Liver (tissue), 9 donors: ENCODE data around the gene SLC27A3. TPM values are rescaled to one million over a fixed set of nuclear protein-coding genes. Genes with fewer than 3 reads are reported as not detected.

Source experiments
- DNase-seq: peaks from one replicate; pipeline ENCODE4 v3.0.0-alpha.2; 2017; ENCODE audit warnings: low spot score
- H3K27ac ChIP-seq, 2 donors: one replicate each; pipeline ENCODE4 v1.7.0; 2013; ENCODE audit warnings: inconsistent platforms in 2 of 2, low read length in 2 of 2, control low read depth in 1 of 2, low read depth in 1 of 2, mild to moderate bottlenecking in 1 of 2
- H3K27me3 ChIP-seq, 4 donors: one replicate each; pipeline versions ENCODE4 v1.6.1 to v1.7.0; 2013; ENCODE audit warnings: low read length in 3 of 4, inconsistent platforms in 1 of 4, mild to moderate bottlenecking in 1 of 4, moderate library complexity in 1 of 4; ENCODE audit not compliant: control insufficient read depth in 4 of 4, insufficient read depth in 4 of 4
- H3K36me3 ChIP-seq, 4 donors: one replicate each; pipeline versions ENCODE4 v1.6.1 to v1.7.0; 2013; ENCODE audit warnings: low read length in 3 of 4, mild to moderate bottlenecking in 3 of 4, low read depth in 1 of 4, moderate library complexity in 1 of 4; ENCODE audit not compliant: control insufficient read depth in 4 of 4, insufficient read depth in 3 of 4
- H3K4me1 ChIP-seq, 4 donors: one replicate each; pipeline versions ENCODE4 v1.6.1 to v1.7.0; 2013; ENCODE audit warnings: low read length in 3 of 4, mild to moderate bottlenecking in 3 of 4, moderate library complexity in 1 of 4; ENCODE audit not compliant: control insufficient read depth in 4 of 4, insufficient read depth in 4 of 4
- H3K4me3 ChIP-seq, 3 donors: one replicate each; pipeline versions ENCODE4 v1.6.1 to v1.7.0; 2013; ENCODE audit warnings: low read length in 3 of 3, control low read depth in 1 of 3, low read depth in 1 of 3, mild to moderate bottlenecking in 1 of 3
- H3K9ac ChIP-seq, 2 donors: one replicate each; pipeline ENCODE4 v1.7.0; 2013; ENCODE audit warnings: low read length in 2 of 2, mild to moderate bottlenecking in 2 of 2, moderate library complexity in 2 of 2, control low read depth in 1 of 2, low read depth in 1 of 2
- H3K9me3 ChIP-seq, 4 donors: one replicate each; pipeline versions ENCODE4 v1.6.1 to v1.7.0; 2013; ENCODE audit warnings: low read length in 3 of 4; ENCODE audit not compliant: control insufficient read depth in 4 of 4
- CTCF ChIP-seq: fragments of 150-350 bp; IDR thresholded peaks from 2 replicates; pipeline ENCODE4 v1.5.1; 2017; ENCODE audit warnings: improper control_type of control experiment, low read depth, low read length; ENCODE audit not compliant: missing input control
- EGR1 ChIP-seq, 2 donors: IDR thresholded peaks; 2 replicates each; pipeline ENCODE4 v1.6.1; 2016 to 2018; ENCODE audit warnings: antibody characterized with exemption in 2 of 2, low read depth in 2 of 2
- FOXA1 ChIP-seq: IDR thresholded peaks from 2 replicates; pipeline ENCODE4 v1.6.1; 2016; ENCODE audit warnings: antibody characterized with exemption
- FOXA2 ChIP-seq: IDR thresholded peaks from 2 replicates; pipeline ENCODE4 v1.6.1; 2016; ENCODE audit warnings: antibody characterized with exemption
- GABPA ChIP-seq, 2 donors: IDR thresholded peaks in 1 of 2; conservative IDR thresholded peaks in 1 of 2; 2 replicates each; pipeline ENCODE4 v1.6.1; 2016; ENCODE audit warnings: antibody characterized with exemption in 2 of 2, mild to moderate bottlenecking in 1 of 2, moderate library complexity in 1 of 2
- HNF4A ChIP-seq, 2 donors: conservative IDR thresholded peaks; 2 replicates each; pipeline ENCODE4 v1.6.1; 2016; ENCODE audit warnings: antibody characterized with exemption in 2 of 2, mild to moderate bottlenecking in 2 of 2
- HNF4G ChIP-seq: IDR thresholded peaks from 2 replicates; pipeline ENCODE4 v1.6.1; 2016; ENCODE audit warnings: antibody characterized with exemption
- JUND ChIP-seq, 2 donors: IDR thresholded peaks; 2 replicates each; pipeline ENCODE4 v1.6.1; 2016; ENCODE audit warnings: antibody characterized with exemption in 2 of 2
- MAX ChIP-seq: IDR thresholded peaks from 2 replicates; pipeline ENCODE4 v1.6.1; 2016; ENCODE audit warnings: antibody characterized with exemption
- RAD21 ChIP-seq, 2 donors: IDR thresholded peaks; 2 replicates each; pipeline ENCODE4 v1.6.1; 2016; ENCODE audit warnings: antibody characterized with exemption in 2 of 2, mild to moderate bottlenecking in 2 of 2
- RXRA ChIP-seq, 2 donors: IDR thresholded peaks; 2 replicates each; pipeline ENCODE4 v1.6.1; 2017 to 2018; ENCODE audit warnings: antibody characterized with exemption in 2 of 2, mild to moderate bottlenecking in 1 of 2
- SP1 ChIP-seq: IDR thresholded peaks from 2 replicates; pipeline ENCODE4 v1.6.1; 2018; ENCODE audit warnings: antibody characterized with exemption, mild to moderate bottlenecking
- YY1 ChIP-seq: IDR thresholded peaks from 2 replicates; pipeline ENCODE4 v1.6.1; 2016; ENCODE audit warnings: antibody characterized with exemption, mild to moderate bottlenecking
- WGBS: extraction: QIAGEN DNeasy Blood & Tissue Kit; methylation state at CpG from one replicate; pipeline ENCODE4 v1.1.7; 2013; 5-methylcytosine and 5-hydroxymethylcytosine counted together
- polyA plus RNA-seq, 2 donors: library from polyadenylated mRNA; stranded (reverse) in 1 of 2; unstranded in 1 of 2; fragments of 200-250 nt in 1 of 2; fragments of >200 nt in 1 of 2; fragmentation: Nextera tagmentation in 1 of 2; extraction: Ambion mirVana in 1 of 2; gene quantifications; one replicate each; pipeline versions ENCODE4 v1.2.1 to v1.2.3, GENCODE V29; 2013 to 2015
- total RNA-seq, 2 donors: library from RNA; depleted of rRNA; stranded (reverse); fragments of >200 nt; gene quantifications; one replicate each; pipeline ENCODE4 v1.2.3, GENCODE V29; 2014
- TF ChIP-seq, protein P1 (sequence below): IDR thresholded peaks from 2 replicates; pipeline ENCODE4 v1.6.1; 2016; ENCODE audit warnings: antibody characterized with exemption
- TF ChIP-seq, protein P2 (sequence below): IDR thresholded peaks from 2 replicates; pipeline ENCODE4 v1.6.1; 2016; ENCODE audit warnings: antibody characterized with exemption, mild to moderate bottlenecking
- donor health status: healthy.
- donor health status: healthy.
- donor health status: healthy.
- donor health status: healthy.
- donor health status: healthy.

The SLC27A3 gene
- total and polyA plus RNA-seq, 4 donors, result 18.1 to 47.4 (median 28.2) TPM

DNA sequence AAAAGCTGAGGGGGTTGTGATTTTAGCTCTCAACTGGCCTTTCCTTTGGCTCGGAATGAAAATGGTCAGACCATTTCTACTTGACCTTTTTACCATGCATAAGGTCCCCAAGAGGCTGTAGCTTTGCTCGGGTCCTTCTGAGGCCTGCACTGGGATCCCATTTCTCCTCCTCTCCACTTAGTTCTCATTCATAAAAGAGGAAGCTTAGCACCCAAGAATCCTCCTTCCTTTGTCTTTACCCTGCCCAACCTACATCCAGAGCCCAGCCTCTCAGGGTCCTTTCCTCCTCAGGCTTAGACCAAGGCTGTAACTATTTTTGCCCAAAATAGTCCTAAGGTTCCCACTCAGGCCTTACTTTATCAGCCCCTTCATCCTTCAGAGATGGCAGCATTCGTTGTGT is 6.0 kb upstream of the SLC27A3 start:
- Histone ChIP-seq H3K4me1 (peaks cover 19 to 46% (median 28%) of the 10 kb centered on the region in 4 donors), H3K27ac (peak overlapping the region; percentile 51 to 83), H3K36me3 (peaks cover 11 to 29% (median 19%) of the 10 kb centered on the region in 4 donors), H3K9ac (no peak overlapping the region), H3K4me3 (no peak overlapping the region), H3K9me3 (no peaks in the 10 kb centered on the region), H3K27me3 (no peaks in the 10 kb centered on the region)
- DNase-seq, result no peak
- TF ChIP-seq, protein P1, sequence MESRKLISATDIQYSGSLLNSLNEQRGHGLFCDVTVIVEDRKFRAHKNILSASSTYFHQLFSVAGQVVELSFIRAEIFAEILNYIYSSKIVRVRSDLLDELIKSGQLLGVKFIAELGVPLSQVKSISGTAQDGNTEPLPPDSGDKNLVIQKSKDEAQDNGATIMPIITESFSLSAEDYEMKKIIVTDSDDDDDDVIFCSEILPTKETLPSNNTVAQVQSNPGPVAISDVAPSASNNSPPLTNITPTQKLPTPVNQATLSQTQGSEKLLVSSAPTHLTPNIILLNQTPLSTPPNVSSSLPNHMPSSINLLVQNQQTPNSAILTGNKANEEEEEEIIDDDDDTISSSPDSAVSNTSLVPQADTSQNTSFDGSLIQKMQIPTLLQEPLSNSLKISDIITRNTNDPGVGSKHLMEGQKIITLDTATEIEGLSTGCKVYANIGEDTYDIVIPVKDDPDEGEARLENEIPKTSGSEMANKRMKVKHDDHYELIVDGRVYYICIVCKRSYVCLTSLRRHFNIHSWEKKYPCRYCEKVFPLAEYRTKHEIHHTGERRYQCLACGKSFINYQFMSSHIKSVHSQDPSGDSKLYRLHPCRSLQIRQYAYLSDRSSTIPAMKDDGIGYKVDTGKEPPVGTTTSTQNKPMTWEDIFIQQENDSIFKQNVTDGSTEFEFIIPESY, result no peak
- WGBS, result 79% methylated on average over 3 of the region's 3 CpGs

- Histone ChIP-seq H3K9me3 (no peaks in the 10 kb centered on the region), H3K36me3 (peaks cover 8 to 21% (median 11%) of the 10 kb centered on the region in 4 donors), H3K4me3 (no peak overlapping the region), H3K4me1 (peaks cover 19 to 60% (median 38%) of the 10 kb centered on the region in 4 donors), H3K27me3 (no peaks in the 10 kb centered on the region), H3K9ac (no peak overlapping the region), H3K27ac (no peak overlapping the region)
- WGBS, result 81% methylated on average over 11 of the region's 11 CpGs
- no peak for DNase-seq
- no peak for TF ChIP-seq HNF4G
- TF ChIP-seq GABPA (IDR thresholded peaks at IDR 0.05 in 1 of 2, conservative IDR thresholded peaks at IDR 0.05 in 1 of 2), result no peak
- TF ChIP-seq YY1, result no peak
- no peak for TF ChIP-seq RXRA (IDR thresholded peaks at IDR 0.05)
- no peak for TF ChIP-seq RAD21 (IDR thresholded peaks at IDR 0.05)
- no peak for TF ChIP-seq EGR1 (IDR thresholded peaks at IDR 0.05; ENCODE audit: low read depth in 2 of 2)
- TF ChIP-seq, protein P2, sequence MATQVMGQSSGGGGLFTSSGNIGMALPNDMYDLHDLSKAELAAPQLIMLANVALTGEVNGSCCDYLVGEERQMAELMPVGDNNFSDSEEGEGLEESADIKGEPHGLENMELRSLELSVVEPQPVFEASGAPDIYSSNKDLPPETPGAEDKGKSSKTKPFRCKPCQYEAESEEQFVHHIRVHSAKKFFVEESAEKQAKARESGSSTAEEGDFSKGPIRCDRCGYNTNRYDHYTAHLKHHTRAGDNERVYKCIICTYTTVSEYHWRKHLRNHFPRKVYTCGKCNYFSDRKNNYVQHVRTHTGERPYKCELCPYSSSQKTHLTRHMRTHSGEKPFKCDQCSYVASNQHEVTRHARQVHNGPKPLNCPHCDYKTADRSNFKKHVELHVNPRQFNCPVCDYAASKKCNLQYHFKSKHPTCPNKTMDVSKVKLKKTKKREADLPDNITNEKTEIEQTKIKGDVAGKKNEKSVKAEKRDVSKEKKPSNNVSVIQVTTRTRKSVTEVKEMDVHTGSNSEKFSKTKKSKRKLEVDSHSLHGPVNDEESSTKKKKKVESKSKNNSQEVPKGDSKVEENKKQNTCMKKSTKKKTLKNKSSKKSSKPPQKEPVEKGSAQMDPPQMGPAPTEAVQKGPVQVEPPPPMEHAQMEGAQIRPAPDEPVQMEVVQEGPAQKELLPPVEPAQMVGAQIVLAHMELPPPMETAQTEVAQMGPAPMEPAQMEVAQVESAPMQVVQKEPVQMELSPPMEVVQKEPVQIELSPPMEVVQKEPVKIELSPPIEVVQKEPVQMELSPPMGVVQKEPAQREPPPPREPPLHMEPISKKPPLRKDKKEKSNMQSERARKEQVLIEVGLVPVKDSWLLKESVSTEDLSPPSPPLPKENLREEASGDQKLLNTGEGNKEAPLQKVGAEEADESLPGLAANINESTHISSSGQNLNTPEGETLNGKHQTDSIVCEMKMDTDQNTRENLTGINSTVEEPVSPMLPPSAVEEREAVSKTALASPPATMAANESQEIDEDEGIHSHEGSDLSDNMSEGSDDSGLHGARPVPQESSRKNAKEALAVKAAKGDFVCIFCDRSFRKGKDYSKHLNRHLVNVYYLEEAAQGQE, result no peak
- no peak for TF ChIP-seq CTCF
- TF ChIP-seq JUND (IDR thresholded peaks at IDR 0.05), result no peak
- no peak for TF ChIP-seq MAX
- TF ChIP-seq FOXA1, result no peak
- no peak for TF ChIP-seq FOXA2
- TF ChIP-seq HNF4A (conservative IDR thresholded peaks at IDR 0.05), result no peak
- TF ChIP-seq SP1, result no peak
These were observed 4.4 kb upstream of the SLC27A3 start for GRCh38 chr1:153770797-153771196.
